HUES64 (cell line): ENCODE data around the gene B9D1.
A peak's percentile ranks its signal among the peaks of the same experiment; 100 is the strongest.

Experiments used
- H3K27ac ChIP-seq: 2 replicates; pipeline ENCODE4 v1.7.0; 2013; ENCODE audit warnings: low read depth, low read length, inconsistent platforms
- H3K27me3 ChIP-seq: 2 replicates; pipeline ENCODE4 v1.6.1; 2013; ENCODE audit warnings: mild to moderate bottlenecking, low read length; ENCODE audit not compliant: insufficient read depth
- H3K36me3 ChIP-seq: 2 replicates; pipeline ENCODE4 v1.6.1; 2013; ENCODE audit warnings: mild to moderate bottlenecking, low read length; ENCODE audit not compliant: insufficient read depth
- H3K4me1 ChIP-seq: 2 replicates; pipeline ENCODE4 v1.6.1; 2013; ENCODE audit warnings: mild to moderate bottlenecking, low read length, moderate library complexity; ENCODE audit not compliant: insufficient read depth
- H3K4me3 ChIP-seq: 2 replicates; pipeline ENCODE4 v1.5.1; 2013; ENCODE audit warnings: mild to moderate bottlenecking, low read length, moderate library complexity
- H3K9ac ChIP-seq: 2 replicates; pipeline ENCODE4 v1.6.1; 2013; ENCODE audit warnings: mild to moderate bottlenecking, low read depth, low read length
- H3K9me3 ChIP-seq: 2 replicates; pipeline ENCODE4 v1.6.1; 2013; ENCODE audit warnings: low read depth, low read length; ENCODE audit not compliant: insufficient read depth
- WGBS: fragments of 150-250, 120-280 bp; methylation state at CpG from one replicate; pipeline ENCODE4 v1.1.7; 2013; ENCODE audit warnings: missing lambda C conversion rate; 5-methylcytosine and 5-hydroxymethylcytosine counted together

The B9D1 gene

GRCh38 chr17:19381361-19381740 is 18.8 kb upstream of the B9D1 start:
- H3K4me1 ChIP-seq, result peaks cover 6% of the 10 kb centered on the region; the same call in 1 of the 2 replicates
- no peak overlapping the region for H3K9ac ChIP-seq
- 95% methylated on average over 7 of the region's 7 CpGs for WGBS
- H3K36me3 ChIP-seq, result peaks cover 64% of the 10 kb centered on the region
- no peak overlapping the region for H3K27ac ChIP-seq
- no peak overlapping the region for H3K4me3 ChIP-seq
- no peaks in the 10 kb centered on the region for H3K27me3 ChIP-seq
- H3K9me3 ChIP-seq, result no peaks in the 10 kb centered on the region

DNA sequence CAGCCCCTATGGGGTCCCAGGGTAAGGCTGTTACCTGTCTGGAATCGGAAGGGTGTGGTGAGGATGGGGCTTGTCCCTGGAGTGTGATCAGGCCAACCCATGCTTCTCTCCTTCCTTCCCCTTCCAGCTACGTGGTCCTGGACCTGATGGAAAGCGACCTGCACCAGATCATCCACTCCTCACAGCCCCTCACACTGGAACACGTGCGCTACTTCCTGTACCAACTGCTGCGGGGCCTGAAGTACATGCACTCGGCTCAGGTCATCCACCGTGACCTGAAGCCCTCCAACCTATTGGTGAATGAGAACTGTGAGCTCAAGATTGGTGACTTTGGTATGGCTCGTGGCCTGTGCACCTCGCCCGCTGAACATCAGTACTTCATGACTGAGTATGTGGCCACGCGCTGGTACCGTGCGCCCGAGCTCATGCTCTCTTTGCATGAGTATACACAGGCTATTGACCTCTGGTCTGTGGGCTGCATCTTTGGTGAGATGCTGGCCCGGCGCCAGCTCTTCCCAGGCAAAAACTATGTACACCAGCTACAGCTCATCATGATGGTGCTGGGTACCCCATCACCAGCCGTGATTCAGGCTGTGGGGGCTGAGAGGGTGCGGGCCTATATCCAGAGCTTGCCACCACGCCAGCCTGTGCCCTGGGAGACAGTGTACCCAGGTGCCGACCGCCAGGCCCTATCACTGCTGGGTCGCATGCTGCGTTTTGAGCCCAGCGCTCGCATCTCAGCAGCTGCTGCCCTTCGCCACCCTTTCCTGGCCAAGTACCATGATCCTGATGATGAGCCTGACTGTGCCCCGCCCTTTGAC is 18.2 kb upstream of the B9D1 start:
- Histone ChIP-seq H3K4me1 (0 out of 2 replicates have a peak, but pooled peaks cover 5% of the 10 kb centered on the region), H3K9me3 (no peaks in the 10 kb centered on the region), H3K27ac (no peak overlapping the region), H3K9ac (no peak overlapping the region), H3K36me3 (peaks cover 64% of the 10 kb centered on the region), H3K27me3 (no peaks in the 10 kb centered on the region), H3K4me3 (no peak overlapping the region)
- WGBS, result 97% methylated on average over 29 of the region's 29 CpGs

- Histone ChIP-seq H3K4me1 (0 out of 2 replicates have a peak, but pooled peaks cover 5% of the 10 kb centered on the region), H3K9ac (peak overlapping the region; percentile 77; the same call in 1 of the 2 replicates), H3K36me3 (peaks cover 52% of the 10 kb centered on the region), H3K27ac (no peak overlapping the region), H3K4me3 (peak overlapping the region; percentile 86), H3K27me3 (no peaks in the 10 kb centered on the region), H3K9me3 (no peaks in the 10 kb centered on the region)
- 87% methylated on average over 12 of the region's 13 CpGs for WGBS
These were observed 17.0 kb upstream of the B9D1 start for GRCh38 chr17:19379361-19380065.

DNA sequence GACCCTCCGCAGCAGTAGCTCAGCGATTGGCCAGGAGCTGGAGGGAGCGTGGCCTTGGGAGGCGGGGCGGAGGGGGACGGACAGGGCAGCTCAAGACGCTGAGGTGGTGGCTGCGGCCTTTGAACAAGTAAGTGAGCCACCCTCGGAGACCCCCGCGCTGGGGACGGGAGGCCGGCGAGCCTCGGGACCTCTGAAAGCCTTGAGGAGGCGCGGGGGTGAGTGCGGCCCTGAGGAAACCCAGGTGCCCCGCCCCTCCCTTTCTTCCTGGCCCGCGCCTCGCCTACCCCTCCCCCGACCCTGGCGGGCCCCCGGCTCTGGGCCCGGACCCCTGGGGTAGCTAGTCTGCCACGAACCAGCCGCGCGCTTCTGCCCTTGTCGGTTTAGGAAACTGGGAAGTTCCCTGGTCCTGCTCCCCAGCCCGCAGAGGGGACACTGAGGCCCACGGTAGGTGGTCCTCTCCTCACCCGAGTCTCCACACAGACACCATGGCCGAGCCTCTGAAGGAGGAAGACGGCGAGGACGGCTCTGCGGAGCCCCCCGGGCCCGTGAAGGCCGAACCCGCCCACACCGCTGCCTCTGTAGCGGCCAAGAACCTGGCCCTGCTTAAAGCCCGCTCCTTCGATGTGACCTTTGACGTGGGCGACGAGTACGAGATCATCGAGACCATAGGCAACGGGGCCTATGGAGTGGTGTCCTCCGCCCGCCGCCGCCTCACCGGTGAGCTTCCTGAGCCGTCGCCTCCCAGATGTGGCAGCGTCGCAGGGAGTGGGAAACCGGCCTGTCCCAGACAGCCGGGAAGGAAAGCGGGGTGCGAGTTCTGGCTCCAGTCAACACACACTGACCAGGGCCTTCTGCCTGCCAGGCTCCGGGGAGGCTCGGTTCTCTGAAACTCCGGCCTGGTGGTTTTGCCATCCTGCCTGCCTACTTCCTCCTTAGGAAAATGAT is 16.2 kb upstream of the B9D1 start, which contains the start of gene MAPK7:
MAPK7 (plus strand) TSS at position 83 of the 945 bp plus-strand sequence; CDS start at position 486, 403 bp downstream.
- Histone ChIP-seq H3K27ac (peak within 1 kb of the TSS; percentile 96), H3K4me1 (0 out of 2 replicates have a peak, but pooled peaks cover 5% of the 10 kb centered on the region), H3K9me3 (no peaks in the 10 kb centered on the region), H3K4me3 (peak within 1 kb of the TSS; percentile 86), H3K9ac (peak within 1 kb of the TSS; percentile 85), H3K36me3 (peaks cover 44% of the 10 kb centered on the region), H3K27me3 (no peaks in the 10 kb centered on the region)
- 6% methylated on average over 69 of the region's 69 CpGs for WGBS

- under 1% methylated on average over 67 of the region's 67 CpGs for WGBS
- Histone ChIP-seq H3K27me3 (no peaks in the 10 kb centered on the region), H3K4me1 (0 out of 2 replicates have a peak, but pooled peaks cover 5% of the 10 kb centered on the region), H3K4me3 (peak overlapping the region; percentile 86), H3K9me3 (no peaks in the 10 kb centered on the region), H3K27ac (peak overlapping the region; percentile 96), H3K36me3 (peaks cover 35% of the 10 kb centered on the region), H3K9ac (peak overlapping the region; percentile 85)
These were observed 15.3 kb upstream of the B9D1 start for GRCh38 chr17:19377602-19378415.

DNA sequence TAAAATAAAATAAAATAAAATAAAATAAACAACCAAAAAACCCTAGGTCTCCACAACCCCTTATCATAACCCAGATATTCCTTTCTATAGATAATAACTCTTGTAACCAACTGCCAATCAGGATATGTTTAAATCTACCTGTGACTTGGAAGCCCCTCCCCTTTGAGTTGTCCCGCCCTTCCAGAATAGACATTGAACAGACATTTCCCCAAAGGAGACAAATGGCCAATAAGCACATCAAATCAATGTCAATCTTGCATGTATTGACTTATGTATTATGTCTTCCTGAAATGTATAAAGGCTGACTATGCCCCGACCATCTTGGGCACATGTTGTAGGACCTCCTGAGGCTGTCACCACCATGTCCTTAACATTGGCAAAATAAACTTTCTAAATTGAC is 14.3 kb upstream of the B9D1 start:
- Histone ChIP-seq H3K4me1 (0 out of 2 replicates have a peak, but pooled peaks cover 5% of the 10 kb centered on the region), H3K27me3 (no peaks in the 10 kb centered on the region), H3K4me3 (peak overlapping the region; percentile 86), H3K36me3 (peaks cover 28% of the 10 kb centered on the region), H3K9me3 (no peaks in the 10 kb centered on the region), H3K27ac (peak overlapping the region; percentile 96; the same call in 1 of the 2 replicates), H3K9ac (peak overlapping the region; percentile 85; the same call in 1 of the 2 replicates)
- WGBS, result 85% methylated on average over 2 of the region's 2 CpGs

DNA sequence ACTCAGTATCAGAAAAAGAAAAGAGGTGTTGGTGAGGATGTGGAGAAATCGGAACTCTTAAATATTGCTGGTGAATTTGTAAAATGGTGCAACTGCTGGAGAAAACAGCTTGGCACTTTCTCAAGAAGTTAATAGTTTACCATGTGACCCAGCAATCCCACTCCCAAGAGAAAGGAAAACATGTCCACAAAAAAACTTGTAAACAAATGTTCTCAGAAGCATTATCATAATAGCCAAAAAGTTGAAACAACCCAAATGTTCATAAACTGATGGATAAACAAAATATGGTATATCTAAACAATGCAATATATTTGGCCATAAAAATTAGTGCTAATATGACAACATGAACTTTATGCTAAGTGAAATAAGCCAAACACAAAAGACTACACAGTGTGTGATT is 13.2 kb upstream of the B9D1 start:
- Histone ChIP-seq H3K27ac (no peak overlapping the region), H3K9ac (no peak overlapping the region), H3K9me3 (no peaks in the 10 kb centered on the region), H3K27me3 (no peaks in the 10 kb centered on the region), H3K4me3 (no peak overlapping the region), H3K4me1 (0 out of 2 replicates have a peak, but pooled peaks cover 5% of the 10 kb centered on the region), H3K36me3 (peaks cover 17% of the 10 kb centered on the region)
- WGBS, result 92% methylated on average over 1 of the region's 1 CpG

- Histone ChIP-seq H3K9ac (no peak overlapping the region), H3K36me3 (peaks cover under 1% of the 10 kb centered on the region; the same call in 1 of the 2 replicates), H3K4me1 (0 out of 2 replicates have a peak, but pooled peaks cover under 1% of the 10 kb centered on the region), H3K4me3 (no peak overlapping the region), H3K27me3 (no peaks in the 10 kb centered on the region), H3K27ac (no peak overlapping the region), H3K9me3 (no peaks in the 10 kb centered on the region)
- 96% methylated on average over 4 of the region's 5 CpGs for WGBS
These were observed 11.6 kb upstream of the B9D1 start for GRCh38 chr17:19374136-19374535.

DNA sequence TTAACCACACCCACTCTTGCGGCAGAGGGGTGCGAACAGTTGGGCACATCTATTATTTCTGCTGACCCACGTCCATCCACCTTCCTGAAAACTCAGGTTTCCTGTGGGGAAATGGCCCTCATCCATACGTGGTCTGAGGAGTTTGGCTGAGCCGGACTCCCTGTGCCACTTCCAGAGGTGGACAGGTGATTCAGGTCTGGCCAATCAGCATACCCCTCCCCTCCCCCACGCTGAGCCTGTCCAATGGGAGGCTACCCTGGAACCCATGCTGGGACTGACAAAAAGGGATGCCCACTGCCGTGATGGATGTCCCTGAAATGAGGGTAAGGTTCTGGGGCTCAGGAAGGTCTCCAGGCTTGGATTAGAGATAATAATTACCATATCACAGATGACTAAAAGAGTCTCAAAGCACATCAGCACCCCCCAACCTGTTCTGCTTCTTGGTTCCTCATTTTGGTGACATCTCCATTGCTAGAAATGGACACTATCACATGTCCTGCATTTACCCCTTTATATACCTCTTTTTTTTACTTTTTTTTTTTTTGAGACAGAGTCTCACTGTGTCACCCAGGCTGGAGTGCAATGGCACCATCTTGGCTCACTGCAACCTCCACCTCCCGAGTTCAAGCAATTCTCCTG is 10.5 kb upstream of the B9D1 start:
- Histone ChIP-seq H3K9me3 (no peaks in the 10 kb centered on the region), H3K4me1 (no peaks in the 10 kb centered on the region), H3K27me3 (no peaks in the 10 kb centered on the region), H3K9ac (no peak overlapping the region), H3K4me3 (no peak overlapping the region), H3K36me3 (no peaks in the 10 kb centered on the region; the same call in 1 of the 2 replicates), H3K27ac (no peak overlapping the region)
- 90% methylated on average over 8 of the region's 8 CpGs for WGBS
